ENCODE results near the gene CAMSAP3.

- TF ChIP-seq CTCF (IDR thresholded peaks at IDR 0.05; ENCODE audit: borderline replicate concordance, extremely low read depth, low read length, poor library complexity, severe bottlenecking), result no peak
- no peak for TF ChIP-seq EZH2 (IDR thresholded peaks at IDR 0.05; ENCODE audit: borderline replicate concordance, low read depth, low read length, severe bottlenecking)
Measured at GRCh38 chr19:7605490-7606222, 10.0 kb downstream of the CAMSAP3 start.

Measured in DND-41 (cell line).